GM19193 (cell line): Measurements from ENCODE around the gene FAM24A.

Experiments used
- POLR2A ChIP-seq: IDR thresholded peaks from 4 replicates; pipeline ENCODE4 v1.6.1; 2011; ENCODE audit not compliant: insufficient read depth, insufficient read length; ENCODE audit errors: extremely low read depth

The FAM24A gene

GRCh38 chr10:122911889-122912484, 1.6 kb downstream of the FAM24A start:
- no peak for TF ChIP-seq POLR2A

DNA sequence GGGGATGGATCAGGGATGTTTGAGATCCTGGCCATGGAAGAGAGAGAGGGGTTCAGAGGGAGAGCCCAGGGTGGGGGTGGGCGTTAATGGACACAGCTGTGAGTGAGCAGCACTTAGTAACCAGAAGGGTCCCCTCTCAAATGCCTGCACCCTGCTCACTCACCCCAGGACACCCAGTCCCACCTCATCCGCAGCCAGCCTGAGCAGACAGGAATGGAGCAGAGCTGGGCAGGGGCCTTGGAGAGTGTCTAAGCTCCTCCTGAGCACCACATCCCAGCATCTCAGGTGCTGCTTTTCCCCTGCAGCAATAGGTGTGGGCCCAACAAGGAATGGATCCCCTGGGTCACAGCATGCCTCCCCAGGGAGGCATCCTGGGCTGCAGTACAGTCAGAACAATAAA, 5.3 kb downstream of the FAM24A start:
- no peak for TF ChIP-seq POLR2A

DNA sequence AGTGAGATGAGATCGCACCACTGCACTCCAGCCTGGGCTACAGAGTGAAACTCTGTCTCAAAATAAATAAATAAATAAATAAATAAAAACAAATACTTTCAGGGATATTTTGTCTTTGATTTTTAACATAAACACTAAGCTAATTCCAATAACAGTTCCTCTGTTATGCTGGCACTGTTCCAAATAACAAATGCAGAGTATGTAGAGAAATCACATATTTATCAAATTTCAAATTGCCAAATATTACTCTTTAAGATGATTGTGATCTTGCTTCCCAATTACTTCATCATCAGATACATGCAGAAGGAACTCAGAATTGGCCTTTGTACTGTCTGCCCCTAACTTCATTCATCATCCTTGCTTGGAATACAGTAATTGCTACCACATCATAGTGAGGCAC, 19.7 kb downstream of the FAM24A start:
- TF ChIP-seq POLR2A, result no peak

GRCh38 chr10:122931088-122931906, 20.9 kb downstream of the FAM24A start:
- TF ChIP-seq POLR2A, result no peak

- TF ChIP-seq POLR2A, result no peak
Measured at GRCh38 chr10:122939133-122939855, 28.9 kb downstream of the FAM24A start.

- no peak for TF ChIP-seq POLR2A
Measured at GRCh38 chr10:122939856-122940543, 29.6 kb downstream of the FAM24A start.

DNA sequence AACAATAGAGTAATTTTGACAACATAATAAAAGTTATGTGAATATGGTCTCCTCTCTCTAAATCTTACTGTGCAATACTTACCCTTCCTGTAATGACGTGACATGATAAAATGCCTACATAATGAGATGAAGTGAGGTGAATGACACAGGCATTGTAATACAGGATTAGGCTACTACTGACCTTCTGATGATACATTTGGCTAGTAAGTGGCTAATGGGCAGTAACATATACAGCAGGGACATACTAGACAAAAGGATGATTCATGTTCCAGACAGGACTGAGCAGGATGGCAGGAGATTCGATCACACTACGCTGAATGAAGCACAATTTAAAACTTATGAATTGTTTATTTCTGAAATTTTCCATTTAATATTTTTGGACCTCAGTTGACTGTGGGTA, 38.9 kb downstream of the FAM24A start:
- TF ChIP-seq POLR2A, result no peak

GRCh38 chr10:122953902-122954730, 43.7 kb downstream of the FAM24A start, which contains the start of gene C10orf88:
TSS of gene C10orf88 (minus strand) at chr10:122954227. CDS start at chr10:122954178, 49 bp downstream.
- peak; percentile 80 for TF ChIP-seq POLR2A

GRCh38 chr10:122954731-122955050, 44.3 kb downstream of the FAM24A start:
- TF ChIP-seq POLR2A, result no peak

DNA sequence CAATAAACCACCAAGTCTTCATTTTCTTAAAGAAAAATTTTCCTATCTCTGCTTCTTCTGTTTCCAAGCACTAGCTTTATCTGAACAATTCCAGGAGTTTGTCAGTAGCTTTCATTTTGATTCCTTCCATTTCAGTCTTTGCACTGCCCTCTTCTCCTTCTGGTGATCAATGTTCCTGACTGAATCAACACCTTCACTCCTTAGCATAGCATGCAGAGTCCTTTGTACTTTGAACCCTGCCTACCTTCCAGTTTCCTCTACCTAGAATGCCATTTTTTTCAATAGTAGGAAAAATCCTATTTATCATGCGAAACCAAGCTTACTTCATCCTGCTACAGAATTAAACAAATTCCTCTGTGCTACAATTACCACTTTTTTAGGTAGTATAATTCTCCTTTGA, 45.5 kb downstream of the FAM24A start:
- TF ChIP-seq POLR2A, result no peak

DNA sequence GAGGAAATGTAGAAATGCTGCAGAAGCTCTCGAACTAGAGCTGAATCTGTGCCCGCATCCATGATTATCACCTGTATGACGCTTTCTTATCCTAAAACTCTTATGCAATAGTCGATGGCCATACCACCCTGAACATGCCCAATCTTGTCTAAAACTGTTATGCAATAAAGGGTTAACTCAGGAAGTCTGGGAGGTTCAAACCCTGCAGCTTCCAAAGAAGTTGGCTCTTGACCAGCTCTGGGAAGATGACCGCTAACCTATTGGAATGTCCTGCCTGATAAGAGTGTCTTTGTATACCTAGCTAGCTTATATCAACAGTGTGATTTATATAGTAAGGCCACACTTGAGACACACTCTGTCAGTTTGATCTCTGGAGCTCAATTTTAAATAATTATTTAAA, 47.1 kb downstream of the FAM24A start:
- no peak for TF ChIP-seq POLR2A

DNA sequence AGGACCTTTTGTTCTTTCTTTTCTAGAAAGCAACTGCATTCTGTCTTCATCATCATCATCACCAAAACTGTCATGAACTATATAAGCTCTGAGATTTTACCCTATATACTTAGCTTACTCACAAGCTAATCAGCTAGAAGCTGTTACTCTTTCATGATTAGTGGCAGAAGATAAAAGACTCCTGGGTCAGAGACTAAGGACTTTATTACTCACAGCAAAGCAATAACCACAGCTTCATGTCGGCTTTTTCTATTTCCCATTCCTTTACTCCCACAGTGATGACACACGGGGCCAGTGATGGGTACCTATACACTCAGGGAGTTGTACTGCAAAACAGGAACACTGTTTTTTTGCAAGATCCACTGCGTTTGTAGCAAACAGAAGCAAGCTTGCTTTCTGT, 52.0 kb downstream of the FAM24A start:
- no peak for TF ChIP-seq POLR2A
